GM13976 (cell line): ENCODE data around the gene ACBD7.

ENCODE experiments used
- DNase-seq: peaks from one replicate; pipeline ENCODE4 v3.0.0; 2012; ENCODE audit warnings: low spot score
- in situ Hi-C: fragments of 300-500 bp; cut with MboI; formaldehyde crosslinking; loops from one replicate; pipeline ENCODE4 v1.12.0; 2022; ENCODE audit warnings: low sequenced_read_pairs, mixed read lengths, inconsistent platforms; ENCODE audit not compliant: unreplicated experiment
- TF ChIP-seq, protein P1 (sequence below): IDR thresholded peaks from 2 replicates; pipeline ENCODE4 v1.5.1; 2012; ENCODE audit warnings: borderline replicate concordance, mild to moderate bottlenecking; ENCODE audit not compliant: insufficient read depth; ENCODE audit errors: extremely low read depth, missing control alignments, control extremely low read depth

The ACBD7 gene

DNA sequence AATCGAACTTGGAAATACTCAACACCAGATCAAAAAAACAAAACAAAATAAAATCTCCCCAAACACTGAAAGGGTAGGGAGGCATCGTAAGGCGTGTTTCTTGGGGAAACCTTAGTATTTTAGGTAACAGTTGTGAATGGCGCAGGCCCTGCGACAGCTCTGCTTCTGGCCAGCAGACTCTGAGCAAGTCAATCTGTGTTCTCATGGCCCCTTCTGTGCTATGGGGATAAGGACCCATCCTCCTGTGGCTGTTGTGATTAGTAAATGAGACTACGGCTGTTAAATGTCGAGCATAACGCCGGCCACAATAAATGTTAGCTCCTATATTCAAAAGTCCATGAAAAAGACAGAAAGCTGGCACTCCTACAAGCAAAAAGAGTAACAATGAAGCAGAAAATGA, 35.6 kb upstream of the ACBD7 start:
- TF ChIP-seq, protein P1, sequence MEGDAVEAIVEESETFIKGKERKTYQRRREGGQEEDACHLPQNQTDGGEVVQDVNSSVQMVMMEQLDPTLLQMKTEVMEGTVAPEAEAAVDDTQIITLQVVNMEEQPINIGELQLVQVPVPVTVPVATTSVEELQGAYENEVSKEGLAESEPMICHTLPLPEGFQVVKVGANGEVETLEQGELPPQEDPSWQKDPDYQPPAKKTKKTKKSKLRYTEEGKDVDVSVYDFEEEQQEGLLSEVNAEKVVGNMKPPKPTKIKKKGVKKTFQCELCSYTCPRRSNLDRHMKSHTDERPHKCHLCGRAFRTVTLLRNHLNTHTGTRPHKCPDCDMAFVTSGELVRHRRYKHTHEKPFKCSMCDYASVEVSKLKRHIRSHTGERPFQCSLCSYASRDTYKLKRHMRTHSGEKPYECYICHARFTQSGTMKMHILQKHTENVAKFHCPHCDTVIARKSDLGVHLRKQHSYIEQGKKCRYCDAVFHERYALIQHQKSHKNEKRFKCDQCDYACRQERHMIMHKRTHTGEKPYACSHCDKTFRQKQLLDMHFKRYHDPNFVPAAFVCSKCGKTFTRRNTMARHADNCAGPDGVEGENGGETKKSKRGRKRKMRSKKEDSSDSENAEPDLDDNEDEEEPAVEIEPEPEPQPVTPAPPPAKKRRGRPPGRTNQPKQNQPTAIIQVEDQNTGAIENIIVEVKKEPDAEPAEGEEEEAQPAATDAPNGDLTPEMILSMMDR: no peak
- no peak for DNase-seq
- in situ Hi-C loops: no loop called here

DNA sequence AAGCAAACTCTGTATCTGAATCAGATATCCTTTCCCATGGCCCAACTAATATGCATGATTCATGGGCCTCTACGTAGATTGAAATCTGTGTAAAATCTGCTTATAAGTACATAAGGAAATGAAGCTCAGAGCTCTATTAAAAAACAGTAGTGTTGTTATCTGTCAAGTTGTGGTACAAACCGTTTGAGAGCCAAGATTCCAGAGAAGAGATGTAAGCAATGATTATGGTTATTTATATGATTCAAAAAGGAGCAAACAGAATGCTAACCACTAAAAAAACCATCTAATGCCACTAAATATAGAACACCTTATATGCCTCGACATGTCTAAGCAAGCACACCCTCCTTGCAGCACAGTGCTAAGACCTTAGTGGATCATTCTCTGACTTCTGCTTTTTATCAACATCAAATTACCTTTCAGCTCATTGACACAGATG, 35.2 kb upstream of the ACBD7 start:
- in situ Hi-C loops: no loop called here
- TF ChIP-seq, protein P1: no peak
- peak; percentile 39 for DNase-seq

DNA sequence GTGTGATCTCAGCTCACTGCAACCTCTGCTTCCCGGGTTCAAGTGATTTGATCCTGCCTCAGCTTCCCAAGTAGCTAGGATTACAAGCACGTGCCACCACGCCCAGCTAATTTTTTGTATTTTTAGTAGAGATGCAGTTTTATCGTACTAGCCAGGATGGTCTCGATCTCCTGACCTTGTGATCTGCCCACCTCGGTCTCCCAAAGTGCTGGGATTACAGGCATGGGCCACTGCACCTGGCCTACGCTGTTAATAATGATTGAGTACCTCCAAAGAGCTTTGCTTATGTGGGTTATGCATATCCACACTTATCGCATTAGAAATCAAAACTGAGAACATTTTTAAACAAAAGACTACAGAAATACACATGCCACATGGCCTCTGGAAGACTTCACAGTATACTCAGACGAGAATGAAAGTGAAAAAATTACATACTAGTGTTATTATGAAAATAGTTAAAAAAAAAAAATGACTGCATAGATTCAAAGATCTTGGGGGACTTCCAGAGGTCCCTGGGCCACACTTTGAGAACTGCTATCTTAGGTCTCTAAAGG, 34.0 kb upstream of the ACBD7 start:
- in situ Hi-C loops: no loop called here
- TF ChIP-seq, protein P1: no peak
- DNase-seq: peak; percentile 74

DNA sequence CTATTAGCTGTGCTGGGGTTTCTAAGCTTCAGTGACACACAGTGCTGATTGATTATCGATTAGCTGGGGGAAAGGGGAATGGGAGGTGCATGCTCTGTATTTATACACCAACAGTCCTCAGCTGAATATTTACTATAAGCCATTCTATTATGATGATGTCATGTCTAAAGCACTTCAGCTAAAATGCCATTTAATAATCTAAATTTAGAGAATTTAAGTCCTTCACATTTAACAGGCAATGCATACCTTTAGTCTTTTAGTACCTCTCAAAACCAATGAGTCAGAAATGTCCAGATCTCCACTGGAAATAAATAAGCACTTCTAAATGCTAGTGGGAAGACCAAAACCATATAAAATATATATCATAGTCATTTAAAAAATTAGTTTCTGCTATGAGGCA, 33.1 kb upstream of the ACBD7 start:
- in situ Hi-C loops: no loop called here
- TF ChIP-seq, protein P1: no peak
- no peak for DNase-seq

DNA sequence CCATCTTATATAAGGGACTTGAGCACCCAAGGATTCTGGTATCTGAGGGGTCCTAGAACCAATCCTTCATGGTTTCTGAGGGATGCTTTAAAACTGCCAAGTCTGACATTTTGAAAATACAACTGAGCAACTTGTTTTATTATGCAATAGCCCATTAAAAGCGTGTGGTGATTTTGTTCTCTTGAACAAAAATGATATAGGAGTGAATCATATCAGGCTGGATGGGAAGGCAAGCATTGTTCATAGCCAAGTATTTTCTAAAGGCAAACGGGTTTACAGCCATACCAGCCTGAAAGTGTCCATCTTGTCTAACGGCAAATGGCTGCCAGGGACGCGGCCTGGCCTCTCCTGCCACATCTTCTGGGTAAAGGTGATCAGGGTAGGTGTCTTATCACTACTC, 31.9 kb upstream of the ACBD7 start:
- in situ Hi-C loops: no loop called here
- DNase-seq: no peak
- TF ChIP-seq, protein P1: no peak

DNA sequence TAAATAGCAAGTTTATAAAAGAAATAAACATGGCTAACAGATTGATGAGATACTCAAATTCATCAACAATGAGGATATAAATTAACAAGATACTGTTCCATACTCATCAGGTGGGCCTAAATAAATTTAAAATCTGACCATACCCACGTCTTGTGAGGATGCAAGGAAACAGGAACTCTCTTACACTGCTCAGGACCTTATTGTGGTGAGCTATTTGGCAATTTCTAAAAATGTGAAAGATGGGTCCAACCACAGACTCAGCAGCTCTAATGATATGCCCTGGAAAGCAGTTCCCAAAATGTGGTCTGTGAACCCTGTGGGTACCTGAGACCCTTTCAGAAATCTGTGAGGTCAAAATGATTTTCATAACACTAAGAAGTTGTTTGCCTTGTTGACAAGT, 30.0 kb upstream of the ACBD7 start:
- DNase-seq: no peak
- in situ Hi-C loops: no loop called here

More for the DNA sequence above, 30.0 kb upstream of the ACBD7 start:
- TF ChIP-seq, protein P1: no peak
